HEK293T (cell line): Measurements from ENCODE around the gene CNDP1.
"Not testable (repeated sequence)": the region's sequence is repeated elsewhere in the genome, so short reads cannot be mapped to it uniquely, and the experiment has no call there.

ENCODE experiments used
- CTCF ChIA-PET: fragments of 350-600 bp; formaldehyde crosslinking; extraction: SDS; loops from one replicate; lab custom pipeline; 2021; ENCODE audit warnings: antibody characterized with exemption, inconsistent platforms; lab: Yijun Ruan, JAX
- POLR2A ChIA-PET: fragments of 350-600 bp; formaldehyde crosslinking; extraction: SDS; loops from one replicate; lab custom pipeline; 2020; ENCODE audit warnings: antibody characterized with exemption, inconsistent platforms; lab: Yijun Ruan, JAX
- DNase-seq: peaks from one replicate; pipeline ENCODE4 v3.0.0; 2012; ENCODE audit warnings: mixed read lengths; ENCODE audit errors: extremely low spot score
- ARNT ChIP-seq: fragments of 450-650 bp; IDR thresholded peaks from 2 replicates; pipeline ENCODE4 v1.6.1; 2017; ENCODE audit warnings: mild to moderate bottlenecking
- BHLHE40 ChIP-seq: fragments of 450-650 bp; IDR thresholded peaks from 2 replicates; pipeline ENCODE4 v1.6.1; 2016; ENCODE audit warnings: mild to moderate bottlenecking, moderate library complexity, borderline replicate concordance
- CTBP1 ChIP-seq: fragments of 450-650 bp; IDR thresholded peaks from 2 replicates; pipeline ENCODE4 v1.6.1; 2016; ENCODE audit warnings: borderline replicate concordance
- ELF4 ChIP-seq: fragments of 450-650 bp; IDR thresholded peaks from 2 replicates; pipeline ENCODE4 v1.6.1; 2017; ENCODE audit warnings: antibody characterized with exemption
- FOXA1 ChIP-seq: fragments of 450-650 bp; IDR thresholded peaks from 2 replicates; pipeline ENCODE4 v1.6.1; 2016; ENCODE audit warnings: mild to moderate bottlenecking
- FOXK2 ChIP-seq: fragments of 450-650 bp; IDR thresholded peaks from 2 replicates; pipeline ENCODE4 v1.6.1; 2016; ENCODE audit warnings: mild to moderate bottlenecking
- FOXM1 ChIP-seq: fragments of 450-650 bp; IDR thresholded peaks from 2 replicates; pipeline ENCODE4 v1.6.1; 2017; ENCODE audit warnings: mild to moderate bottlenecking, borderline replicate concordance
- HDGF ChIP-seq: fragments of 450-650 bp; IDR thresholded peaks from 2 replicates; pipeline ENCODE4 v1.6.1; 2017; ENCODE audit warnings: antibody characterized with exemption, borderline replicate concordance
- L3MBTL2 ChIP-seq: fragments of 450-650 bp; conservative IDR thresholded peaks from 2 replicates; pipeline ENCODE4 v1.6.1; 2016; ENCODE audit warnings: mild to moderate bottlenecking
- LEF1 ChIP-seq: fragments of 450-650 bp; IDR thresholded peaks from 2 replicates; pipeline ENCODE4 v1.6.1; 2017; ENCODE audit warnings: mild to moderate bottlenecking, borderline replicate concordance
- NFRKB ChIP-seq: fragments of 450-650 bp; IDR thresholded peaks from 2 replicates; pipeline ENCODE4 v1.6.1; 2016; ENCODE audit warnings: mild to moderate bottlenecking, moderate library complexity
- SP1 ChIP-seq: fragments of 450-650 bp; IDR thresholded peaks from 2 replicates; pipeline ENCODE4 v1.6.1; 2017
- SUZ12 ChIP-seq: fragments of 450-650 bp; IDR thresholded peaks from 2 replicates; pipeline ENCODE4 v1.6.1; 2016; ENCODE audit warnings: mild to moderate bottlenecking
- TARDBP ChIP-seq: fragments of 450-650 bp; IDR thresholded peaks from 2 replicates; pipeline ENCODE4 v1.6.1; 2016
- ZNF384 ChIP-seq: fragments of 450-650 bp; IDR thresholded peaks from 2 replicates; pipeline ENCODE4 v1.6.1; 2016
- TF ChIP-seq, protein P1 (sequence below): fragments of 450-650 bp; IDR thresholded peaks from 2 replicates; pipeline ENCODE4 v1.6.1; 2016

Gene CNDP1

GRCh38 chr18:74563999-74564398 lies 29.7 kb downstream of the CNDP1 start:
- no peak for DNase-seq
- POLR2A ChIA-PET = no interaction called here
- no peak for TF ChIP-seq BHLHE40
- no peak for TF ChIP-seq SUZ12
- CTCF ChIA-PET = no interaction called here

GRCh38 chr18:74565164-74565563 lies 30.9 kb downstream of the CNDP1 start:
- POLR2A ChIA-PET, CTCF ChIA-PET: not testable (repeated sequence)

DNA sequence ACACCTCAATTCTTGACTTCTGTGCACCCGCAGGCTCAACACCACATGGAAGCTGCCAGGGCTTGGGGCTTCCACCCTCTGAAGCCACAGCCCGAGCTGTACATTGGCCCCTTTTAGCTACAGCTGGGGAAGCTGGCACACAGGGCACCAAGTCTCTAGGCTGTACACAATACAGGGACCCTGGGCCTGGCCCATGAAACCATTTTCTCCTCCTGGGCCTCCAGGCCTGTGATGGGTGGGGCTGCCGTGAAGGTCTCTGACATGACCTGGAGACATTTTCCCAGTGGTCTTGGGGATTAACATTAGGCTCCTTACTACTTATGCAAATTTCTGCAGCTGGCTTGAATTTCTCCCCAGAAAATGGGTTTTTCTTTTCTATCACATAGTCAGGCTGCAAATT lies 31.7 kb downstream of the CNDP1 start:
- CTCF ChIA-PET, DNase-seq: not testable (repeated sequence)

More at GRCh38 chr18:74565164-74565563, 30.9 kb downstream of the CNDP1 start:
- DNase-seq = not testable (repeated sequence)

DNA sequence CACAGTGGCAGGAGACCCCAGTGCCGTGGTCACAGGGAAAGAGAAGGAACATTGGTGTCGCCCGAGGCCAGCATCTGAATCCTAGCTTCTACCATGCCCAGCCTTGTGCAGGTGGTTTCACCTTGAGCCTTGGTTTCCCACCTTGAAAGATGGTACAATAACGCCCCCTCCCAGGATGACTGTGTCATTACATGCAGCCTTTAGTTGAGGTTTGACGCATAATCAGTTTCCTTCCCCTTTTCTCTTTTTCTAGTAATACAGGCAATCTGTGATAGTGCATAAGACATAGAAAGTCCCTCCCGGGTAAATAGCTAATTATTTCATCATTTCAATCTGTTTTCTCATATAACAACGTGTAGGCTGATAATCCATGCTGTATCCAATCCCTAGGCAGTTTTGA lies 33.5 kb downstream of the CNDP1 start:
- TF ChIP-seq FOXM1 (no peak), FOXK2 (no peak)
- DNase-seq = no peak
- CTCF ChIA-PET = no interaction called here
- POLR2A ChIA-PET = no interaction called here

More for the DNA sequence above, 31.7 kb downstream of the CNDP1 start:
- POLR2A ChIA-PET = not testable (repeated sequence)

GRCh38 chr18:74569401-74569800 lies 35.1 kb downstream of the CNDP1 start:
- ChIA-PET POLR2A (no interaction called here), CTCF (no interaction called here)
- DNase-seq = no peak
- TF ChIP-seq ARNT = no peak
- TF ChIP-seq FOXM1 = no peak
- TF ChIP-seq CTBP1 = no peak
- no peak for TF ChIP-seq BHLHE40
- TF ChIP-seq TARDBP = no peak
- TF ChIP-seq FOXA1 = no peak

- no peak for DNase-seq
- ChIA-PET POLR2A (no interaction called here), CTCF (no interaction called here)
- TF ChIP-seq BHLHE40 = no peak
- no peak for TF ChIP-seq HDGF
- TF ChIP-seq, protein P1, sequence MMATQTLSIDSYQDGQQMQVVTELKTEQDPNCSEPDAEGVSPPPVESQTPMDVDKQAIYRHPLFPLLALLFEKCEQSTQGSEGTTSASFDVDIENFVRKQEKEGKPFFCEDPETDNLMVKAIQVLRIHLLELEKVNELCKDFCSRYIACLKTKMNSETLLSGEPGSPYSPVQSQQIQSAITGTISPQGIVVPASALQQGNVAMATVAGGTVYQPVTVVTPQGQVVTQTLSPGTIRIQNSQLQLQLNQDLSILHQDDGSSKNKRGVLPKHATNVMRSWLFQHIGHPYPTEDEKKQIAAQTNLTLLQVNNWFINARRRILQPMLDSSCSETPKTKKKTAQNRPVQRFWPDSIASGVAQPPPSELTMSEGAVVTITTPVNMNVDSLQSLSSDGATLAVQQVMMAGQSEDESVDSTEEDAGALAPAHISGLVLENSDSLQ = no peak
- no peak for TF ChIP-seq L3MBTL2
- no peak for TF ChIP-seq FOXA1
- no peak for TF ChIP-seq FOXM1
- TF ChIP-seq CTBP1 = no peak
- TF ChIP-seq ARNT = no peak
- no peak for TF ChIP-seq ELF4
- TF ChIP-seq TARDBP = no peak
- no peak for TF ChIP-seq SP1
- TF ChIP-seq NFRKB = no peak
- no peak for TF ChIP-seq FOXK2
- TF ChIP-seq SUZ12 = no peak
- no peak for TF ChIP-seq ZNF384
- no peak for TF ChIP-seq LEF1
These were observed 36.0 kb downstream of the CNDP1 start for GRCh38 chr18:74570266-74570665.

DNA sequence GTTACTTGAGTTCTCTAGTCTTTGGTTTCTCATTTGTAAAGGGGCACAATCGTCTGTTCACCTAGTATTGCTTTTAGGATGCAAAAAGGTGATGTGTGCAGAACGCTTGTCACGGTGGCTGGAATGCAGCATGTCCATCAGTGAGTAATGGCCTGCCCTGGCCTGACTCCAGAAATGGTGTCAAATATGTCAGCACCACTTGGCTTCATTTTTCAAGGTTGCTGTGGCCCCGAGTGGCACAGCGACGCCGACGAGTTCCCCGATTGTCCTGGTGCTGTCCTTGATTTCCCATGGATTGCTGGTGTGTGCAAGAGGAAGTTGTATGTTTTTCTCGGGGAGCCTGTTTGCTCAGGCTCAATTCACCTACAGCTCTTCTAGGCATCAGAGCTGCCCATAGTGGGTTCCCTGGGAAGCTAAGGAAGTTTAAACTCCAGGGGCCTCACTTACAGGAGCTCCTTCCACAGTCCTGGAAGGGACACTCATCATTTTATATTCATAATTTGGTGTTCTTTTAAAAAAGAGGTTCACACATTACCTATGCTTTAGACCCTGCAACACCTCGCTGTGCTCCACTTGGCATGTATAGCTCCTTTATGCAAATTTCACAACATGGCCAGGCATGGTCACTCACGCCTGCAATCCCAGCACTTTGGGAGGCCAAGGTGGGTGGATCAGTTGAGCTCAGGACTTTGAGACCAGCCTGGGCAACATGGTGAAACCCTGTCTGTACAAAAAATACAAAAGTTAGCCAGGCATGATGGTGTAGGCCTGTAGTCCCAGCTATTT lies 37.8 kb downstream of the CNDP1 start:
- TF ChIP-seq SP1 (no peak), SUZ12 (no peak), ZNF384 (no peak), FOXA1 (no peak)
- ChIA-PET CTCF (interaction anchor here (1.4 kb wide), 1 partner anchor 20 kb away, joined by 5 read pairs; no protein-coding TSS in a partner anchor), POLR2A (no interaction called here)
- no peak for DNase-seq

DNA sequence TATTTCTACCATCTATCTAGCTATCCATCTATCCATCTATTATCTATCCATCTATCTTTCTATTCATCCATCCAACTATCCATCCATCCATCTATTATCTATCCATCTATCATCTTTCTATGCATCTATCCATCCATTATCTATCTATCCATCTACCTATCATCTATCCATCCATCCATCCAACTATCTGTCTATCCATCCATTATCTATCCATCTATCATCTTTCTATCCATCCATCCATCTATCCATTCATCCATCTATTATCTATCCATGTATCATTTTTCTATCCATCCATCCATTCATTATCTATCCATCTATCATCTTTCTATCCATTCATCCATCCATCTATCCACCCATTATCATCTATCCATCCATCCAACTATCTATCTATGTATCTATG lies 38.8 kb downstream of the CNDP1 start:
- no peak for TF ChIP-seq ZNF384
- TF ChIP-seq CTBP1 = no peak
- no peak for TF ChIP-seq LEF1
- TF ChIP-seq FOXK2 = no peak
- no peak for TF ChIP-seq ARNT
- TF ChIP-seq SUZ12 = no peak
- TF ChIP-seq, protein P1 = no peak
- TF ChIP-seq TARDBP = no peak
- no peak for TF ChIP-seq HDGF
- no peak for TF ChIP-seq ELF4
- TF ChIP-seq BHLHE40 = no peak
- TF ChIP-seq L3MBTL2 = no peak
- no peak for TF ChIP-seq NFRKB
- no peak for TF ChIP-seq FOXM1
- TF ChIP-seq SP1 = no peak
- no peak for TF ChIP-seq FOXA1
- CTCF ChIA-PET = interaction anchor here (1.4 kb wide), 1 partner anchor 21 kb away, joined by 5 read pairs; no protein-coding TSS in a partner anchor
- POLR2A ChIA-PET = no interaction called here
- no peak for DNase-seq
